ENCODE results near the gene REG4.
"Not testable (repeated sequence)": the region's sequence is repeated elsewhere in the genome, so short reads cannot be mapped to it uniquely, and the experiment has no call there.

DNA sequence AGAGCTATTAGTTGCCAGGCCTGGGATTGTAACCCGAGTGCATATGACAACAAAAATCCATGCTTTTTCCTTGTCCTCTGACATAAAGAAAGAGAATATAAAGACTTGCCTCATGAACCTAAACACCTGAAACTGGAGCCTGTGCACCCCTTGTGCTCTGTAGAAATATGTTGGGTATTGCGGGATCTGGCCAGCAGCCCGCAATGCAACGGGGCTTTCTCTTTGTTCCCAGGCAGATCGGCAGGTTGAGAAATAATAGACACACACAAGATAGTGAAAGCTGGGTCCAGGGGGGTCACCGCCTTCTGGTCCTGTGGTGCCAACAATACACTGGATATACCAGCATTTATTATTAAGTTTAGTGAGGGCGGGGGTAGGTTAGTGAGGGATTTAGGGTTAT lies 25.2 kb downstream of the REG4 start:
- TF ChIP-seq, protein P1, sequence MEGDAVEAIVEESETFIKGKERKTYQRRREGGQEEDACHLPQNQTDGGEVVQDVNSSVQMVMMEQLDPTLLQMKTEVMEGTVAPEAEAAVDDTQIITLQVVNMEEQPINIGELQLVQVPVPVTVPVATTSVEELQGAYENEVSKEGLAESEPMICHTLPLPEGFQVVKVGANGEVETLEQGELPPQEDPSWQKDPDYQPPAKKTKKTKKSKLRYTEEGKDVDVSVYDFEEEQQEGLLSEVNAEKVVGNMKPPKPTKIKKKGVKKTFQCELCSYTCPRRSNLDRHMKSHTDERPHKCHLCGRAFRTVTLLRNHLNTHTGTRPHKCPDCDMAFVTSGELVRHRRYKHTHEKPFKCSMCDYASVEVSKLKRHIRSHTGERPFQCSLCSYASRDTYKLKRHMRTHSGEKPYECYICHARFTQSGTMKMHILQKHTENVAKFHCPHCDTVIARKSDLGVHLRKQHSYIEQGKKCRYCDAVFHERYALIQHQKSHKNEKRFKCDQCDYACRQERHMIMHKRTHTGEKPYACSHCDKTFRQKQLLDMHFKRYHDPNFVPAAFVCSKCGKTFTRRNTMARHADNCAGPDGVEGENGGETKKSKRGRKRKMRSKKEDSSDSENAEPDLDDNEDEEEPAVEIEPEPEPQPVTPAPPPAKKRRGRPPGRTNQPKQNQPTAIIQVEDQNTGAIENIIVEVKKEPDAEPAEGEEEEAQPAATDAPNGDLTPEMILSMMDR (IDR thresholded peaks at IDR 0.05; ENCODE audit: poor library complexity) = not testable (repeated sequence)
- TF ChIP-seq EZH2 (IDR thresholded peaks at IDR 0.05; ENCODE audit: borderline replicate concordance); EZH2phosphoT487 (IDR thresholded peaks at IDR 0.05; ENCODE audit: low read depth, severe bottlenecking, unreplicated experiment): not testable (repeated sequence)
